Measurements from ENCODE around the gene RAB29. TPM values are rescaled to one million over a fixed set of nuclear protein-coding genes. Genes with fewer than 3 reads are reported as not detected.

RAB29 gene
- total and polyA plus RNA-seq, 9 of the 15 experiments (the other 6 are each of a cell fraction or from before 2014, with no cell fraction given): 6.3 to 17.6 (median 8.0) TPM

- TF ChIP-seq ZNF140 (CRISPR knock-in tag; IDR thresholded peaks at IDR 0.05) (no peak), NBN (IDR thresholded peaks at IDR 0.05; ENCODE audit: low read depth) (no peak), ZKSCAN3 (CRISPR knock-in tag; IDR thresholded peaks at IDR 0.05) (no peak), MYC (IDR thresholded peaks at IDR 0.05; ENCODE audit: low read depth, low read length) (no peak; the same call in 1 of the 2 replicates), MYC (CRISPR knock-in tag; IDR thresholded peaks at IDR 0.05; ENCODE audit: borderline replicate concordance, low read depth) (no peak; the same call in none of the 2 replicates), BRF1 (IDR thresholded peaks at IDR 0.05; ENCODE audit: borderline replicate concordance, extremely low read depth, insufficient read length) (no peak), EP400 (IDR thresholded peaks at IDR 0.05) (no peak), HNRNPH1 (optimal IDR thresholded peaks at IDR 0.05; ENCODE audit: low read depth, low read length) (peak; percentile 72), TBP (optimal IDR thresholded peaks at IDR 0.05; ENCODE audit: low read depth, low read length) (peak; percentile 51), ZNF217 (CRISPR knock-in tag; IDR thresholded peaks at IDR 0.05) (no peak), ZFP36 (IDR thresholded peaks at IDR 0.05; ENCODE audit: low read depth, low read length, partially characterized antibody) (peak; percentile 2), EWSR1 (IDR thresholded peaks at IDR 0.05; ENCODE audit: borderline replicate concordance, low read depth, partially characterized antibody) (no peak), BCL6 (CRISPR knock-in tag; IDR thresholded peaks at IDR 0.05) (no peak), FOXP1 (CRISPR knock-in tag; IDR thresholded peaks at IDR 0.05) (peak; percentile 59; the same call in 1 of the 2 replicates), FIP1L1 (IDR thresholded peaks at IDR 0.05; ENCODE audit: low read depth, low read length, poor library complexity, severe bottlenecking) (peak; percentile 99), MCM3 (IDR thresholded peaks at IDR 0.05) (no peak), GMEB1 (CRISPR knock-in tag; IDR thresholded peaks at IDR 0.05) (peak; percentile 88), MBD2 (IDR thresholded peaks at IDR 0.05; ENCODE audit: borderline replicate concordance, low read depth) (0 out of 2 replicates have a peak, but pooled peaks have one; percentile 51), NFXL1 (CRISPR knock-in tag; IDR thresholded peaks at IDR 0.05) (no peak), TEAD2 (tag; IDR thresholded peaks at IDR 0.05) (no peak), FOXJ2 (tag; IDR thresholded peaks at IDR 0.05) (0 out of 2 replicates have a peak, but pooled peaks have one; percentile 36), HMBOX1 (IDR thresholded peaks at IDR 0.05) (no peak), ZNF76 (CRISPR knock-in tag; IDR thresholded peaks at IDR 0.05; ENCODE audit: borderline replicate concordance) (0 out of 2 replicates have a peak, but pooled peaks have one; percentile 79), TBL1XR1 (IDR thresholded peaks at IDR 0.05; ENCODE audit: low read length in 2 of 2) (peak in 1 of 2 experiments; percentile 44; a peak in 1 of 4 replicates), NFIX (CRISPR knock-in tag; IDR thresholded peaks at IDR 0.05; ENCODE audit: low read depth) (0 out of 2 replicates have a peak, but pooled peaks have one; percentile 4), MAX (CRISPR knock-in tag; IDR thresholded peaks at IDR 0.05) (peak; percentile 67), TAF1 (IDR thresholded peaks at IDR 0.05; ENCODE audit: control insufficient read depth, extremely low read depth, insufficient read depth, low read length, severe bottlenecking) (peak; percentile 58)
Observed at GRCh38 chr1:205749234-205750137, 25.8 kb downstream of the RAB29 start (continued).

All from K562 (cell line).